ENCODE data around the gene TEKTIP1.

GRCh38 chr19:3585301-3586126, 46.5 kb downstream of the TEKTIP1 start, which contains the start of gene GIPC3:
- no peak for TF ChIP-seq CTCF (IDR thresholded peaks at IDR 0.05)
- no peak for TF ChIP-seq POLR2A (IDR thresholded peaks at IDR 0.05)
- no peak for TF ChIP-seq POLR2AphosphoS5 (IDR thresholded peaks at IDR 0.05)
